Prostate gland (tissue), 2 donors: ENCODE results near the gene KLHL40. TPM values are rescaled to one million over a fixed set of nuclear protein-coding genes. Genes with fewer than 3 reads are reported as not detected.

Source experiments
- DNase-seq: peaks from one replicate; pipeline ENCODE4 v3.0.0-alpha.2; 2019; ENCODE audit warnings: low spot score
- H3K27ac ChIP-seq, 2 donors: fragments of 200-600 bp; sonication (generic); 2 replicates each; pipeline ENCODE4 v1.5.1; 2017 to 2019
- H3K27me3 ChIP-seq: fragments of 200-600 bp; sonication (generic); replicated peaks from 2 replicates; pipeline ENCODE4 v1.5.1; 2019; ENCODE audit not compliant: insufficient read depth
- H3K36me3 ChIP-seq, 2 donors: fragments of 200-600 bp; sonication (generic); 1 replicate in 1 of 2; 2 replicates in 1 of 2; pipeline versions ENCODE4 v1.5.1 to v1.8.1; 2017 to 2019
- H3K4me1 ChIP-seq: fragments of 200-600 bp; sonication (generic); replicated peaks from 2 replicates; pipeline ENCODE4 v1.5.1; 2019
- H3K4me3 ChIP-seq, 2 donors: fragments of 200-600 bp; sonication (generic); 2 replicates each; pipeline ENCODE4 v1.5.1; 2017 to 2019
- H3K9me3 ChIP-seq: fragments of 200-600 bp; sonication (generic); 2 replicates; pipeline ENCODE4 v1.5.1; 2017
- CTCF ChIP-seq, 4 experiments: fragments of 200-600 bp in 2 of 4; fragments of 450-650 bp in 2 of 4; sonication (generic) in 2 of 4; IDR thresholded peaks; 1 replicate in 3 of 4; 2 replicates in 1 of 4; pipeline ENCODE4 v1.5.1; 2016 to 2019; ENCODE audit warnings: antibody characterized with exemption in 4 of 4, mild to moderate bottlenecking in 2 of 4, moderate library complexity in 2 of 4
- POLR2A ChIP-seq: fragments of 450-650 bp; IDR thresholded peaks from one replicate; pipeline ENCODE4 v1.6.1; 2016; ENCODE audit warnings: antibody characterized with exemption, mild to moderate bottlenecking
- POLR2AphosphoS5 ChIP-seq: sonication (generic); formaldehyde crosslinking; IDR thresholded peaks from one replicate; pipeline ENCODE4 v1.6.1; 2017; ENCODE audit warnings: antibody characterized with exemption
- WGBS: methylation state at CpG from one replicate; pipeline ENCODE4 v1.1.5; 2018; 5-methylcytosine and 5-hydroxymethylcytosine counted together
- intact Hi-C: fragments of 100-400 bp; cut with DNase I; formaldehyde crosslinking; loops from one replicate; pipeline ENCODE4 v1.14.2; 2022
- total RNA-seq, 2 donors: library from RNA; depleted of rRNA; stranded (reverse); fragments of >200 nt; gene quantifications; one replicate each; pipeline ENCODE4 v1.1.0, GENCODE V29; 2016

Gene KLHL40
- total RNA-seq, 2 donors from 2014 or later, result 1.2 to 2.9 TPM

GRCh38 chr3:42651248-42652091 lies 33.9 kb upstream of the KLHL40 start:
- no peaks in the 10 kb centered on the region for H3K4me1 ChIP-seq
- WGBS, result 68% methylated on average over 9 of the region's 9 CpGs
- TF ChIP-seq CTCF (IDR thresholded peaks at IDR 0.05), result no peak
- no peak for TF ChIP-seq POLR2AphosphoS5
- no peak for TF ChIP-seq POLR2A
- intact Hi-C loops, result loop anchor here (2.0 kb wide), 1 partner anchor 51 kb away; the partner anchor contains the start of gene NKTR
- H3K27ac ChIP-seq, result peak overlapping the region in 1 of 2 donors; percentile 85
- H3K36me3 ChIP-seq, result no peaks in the 10 kb centered on the region
- DNase-seq, result no peak
- H3K27me3 ChIP-seq, result no peaks in the 10 kb centered on the region
- H3K4me3 ChIP-seq, result no peak overlapping the region
- H3K9me3 ChIP-seq, result no peaks in the 10 kb centered on the region

- peak overlapping the region in 1 of 2 donors; percentile 64 for H3K4me3 ChIP-seq
- no peak for TF ChIP-seq CTCF (IDR thresholded peaks at IDR 0.05)
- no peak for TF ChIP-seq POLR2AphosphoS5
- no peak for TF ChIP-seq POLR2A
- WGBS, result 67% methylated on average over 1 of the region's 1 CpG
- no peak for DNase-seq
- no peaks in the 10 kb centered on the region for H3K27me3 ChIP-seq
- no peaks in the 10 kb centered on the region for H3K36me3 ChIP-seq
- no peaks in the 10 kb centered on the region for H3K4me1 ChIP-seq
- intact Hi-C loops, result loop anchor here (2.0 kb wide), 1 partner anchor 51 kb away; the partner anchor contains the start of gene NKTR
- no peaks in the 10 kb centered on the region for H3K9me3 ChIP-seq
- H3K27ac ChIP-seq, result peak overlapping the region in 1 of 2 donors; percentile 85
These were observed 33.1 kb upstream of the KLHL40 start for GRCh38 chr3:42652251-42652610.

- Histone ChIP-seq H3K27me3 (no peaks in the 10 kb centered on the region), H3K36me3 (no peaks in the 10 kb centered on the region), H3K9me3 (no peaks in the 10 kb centered on the region), H3K4me3 (peak overlapping the region in 1 of 2 donors; percentile 64), H3K27ac (peak overlapping the region; percentile 85 to 90), H3K4me1 (no peaks in the 10 kb centered on the region)
- intact Hi-C loops, result loop anchor here (2.0 kb wide), 1 partner anchor 52 kb away; the partner anchor contains the start of gene NKTR
- no peak for DNase-seq
- 26% methylated on average over 7 of the region's 7 CpGs for WGBS
- TF ChIP-seq POLR2A (peak; percentile 86), POLR2AphosphoS5 (peak; percentile 17), CTCF (IDR thresholded peaks at IDR 0.05) (no peak)
These were observed 32.6 kb upstream of the KLHL40 start for GRCh38 chr3:42652611-42653302.

GRCh38 chr3:42653303-42653559 lies 32.1 kb upstream of the KLHL40 start:
- H3K36me3 ChIP-seq, result no peaks in the 10 kb centered on the region
- peak overlapping the region; percentile 64 to 68 for H3K4me3 ChIP-seq
- intact Hi-C loops, result loop anchor here (2.0 kb wide), 1 partner anchor 52 kb away; the partner anchor contains the start of gene NKTR
- H3K27me3 ChIP-seq, result no peaks in the 10 kb centered on the region
- peak overlapping the region; percentile 85 to 90 for H3K27ac ChIP-seq
- no peak for TF ChIP-seq POLR2AphosphoS5
- no peak for TF ChIP-seq CTCF (IDR thresholded peaks at IDR 0.05)
- no peak for TF ChIP-seq POLR2A
- 34% methylated on average over 3 of the region's 3 CpGs for WGBS
- no peak for DNase-seq
- H3K4me1 ChIP-seq, result no peaks in the 10 kb centered on the region
- H3K9me3 ChIP-seq, result no peaks in the 10 kb centered on the region
